GM19452 (cell line): ENCODE measurements around the gene EMID1.
"Not testable (repeated sequence)": the region's sequence is repeated elsewhere in the genome, so short reads cannot be mapped to it uniquely, and the experiment has no call there.

ENCODE experiments used
- ATAC-seq: cut with Tn5 transposase; IDR thresholded peaks from one replicate; pipeline ENCODE4 v1.9.1; 2021; ENCODE audit not compliant: unreplicated experiment

Gene EMID1

GRCh38 chr22:29208879-29209623 is 3.4 kb downstream of the EMID1 start:
- ATAC-seq, result no peak

DNA sequence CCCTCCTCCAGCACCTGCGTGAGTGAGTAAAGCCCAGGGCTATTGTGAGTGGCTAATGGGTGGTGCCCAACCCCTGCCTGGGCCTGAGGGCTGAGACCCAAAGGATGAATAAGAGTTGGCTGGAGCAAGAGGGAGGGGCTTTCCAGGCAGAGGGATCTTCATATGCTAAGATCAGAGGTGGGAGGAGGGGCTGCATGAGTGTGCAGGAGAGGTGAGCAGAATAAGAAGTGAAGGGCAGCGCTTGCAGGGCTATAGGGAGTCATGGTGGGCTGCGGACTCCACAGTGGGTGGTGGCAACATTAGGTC is 3.9 kb downstream of the EMID1 start:
- ATAC-seq, result no peak

- no peak for ATAC-seq
Measured at GRCh38 chr22:29211066-29211465, 5.4 kb downstream of the EMID1 start.

- ATAC-seq, result no peak
Measured at GRCh38 chr22:29211466-29211865, 5.8 kb downstream of the EMID1 start.

GRCh38 chr22:29212743-29213142 is 7.0 kb downstream of the EMID1 start:
- no peak for ATAC-seq

- ATAC-seq, result no peak
Measured at GRCh38 chr22:29213493-29213892, 7.8 kb downstream of the EMID1 start.

DNA sequence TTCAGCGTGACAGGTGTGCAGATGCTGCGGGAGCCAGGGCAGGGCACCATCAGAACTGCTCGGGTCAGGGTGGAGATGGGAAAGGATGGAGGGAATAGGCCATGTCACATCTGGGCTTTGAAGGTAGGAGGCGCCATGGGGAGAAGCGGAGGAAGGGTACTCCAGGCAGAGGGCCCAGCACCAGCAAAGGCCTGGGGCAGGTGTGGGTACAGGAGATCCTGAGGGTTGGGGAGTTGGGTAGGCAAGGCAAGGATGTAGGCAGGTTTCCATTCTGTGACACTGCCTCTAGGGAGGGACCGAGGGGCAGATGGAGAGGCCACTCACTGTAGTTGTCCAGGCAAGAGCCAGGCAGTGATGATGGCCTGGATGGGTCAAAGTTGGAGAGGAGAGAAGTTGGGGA is 8.5 kb downstream of the EMID1 start:
- no peak for ATAC-seq

- ATAC-seq, result no peak
Measured at GRCh38 chr22:29215012-29215860, 9.5 kb downstream of the EMID1 start.

DNA sequence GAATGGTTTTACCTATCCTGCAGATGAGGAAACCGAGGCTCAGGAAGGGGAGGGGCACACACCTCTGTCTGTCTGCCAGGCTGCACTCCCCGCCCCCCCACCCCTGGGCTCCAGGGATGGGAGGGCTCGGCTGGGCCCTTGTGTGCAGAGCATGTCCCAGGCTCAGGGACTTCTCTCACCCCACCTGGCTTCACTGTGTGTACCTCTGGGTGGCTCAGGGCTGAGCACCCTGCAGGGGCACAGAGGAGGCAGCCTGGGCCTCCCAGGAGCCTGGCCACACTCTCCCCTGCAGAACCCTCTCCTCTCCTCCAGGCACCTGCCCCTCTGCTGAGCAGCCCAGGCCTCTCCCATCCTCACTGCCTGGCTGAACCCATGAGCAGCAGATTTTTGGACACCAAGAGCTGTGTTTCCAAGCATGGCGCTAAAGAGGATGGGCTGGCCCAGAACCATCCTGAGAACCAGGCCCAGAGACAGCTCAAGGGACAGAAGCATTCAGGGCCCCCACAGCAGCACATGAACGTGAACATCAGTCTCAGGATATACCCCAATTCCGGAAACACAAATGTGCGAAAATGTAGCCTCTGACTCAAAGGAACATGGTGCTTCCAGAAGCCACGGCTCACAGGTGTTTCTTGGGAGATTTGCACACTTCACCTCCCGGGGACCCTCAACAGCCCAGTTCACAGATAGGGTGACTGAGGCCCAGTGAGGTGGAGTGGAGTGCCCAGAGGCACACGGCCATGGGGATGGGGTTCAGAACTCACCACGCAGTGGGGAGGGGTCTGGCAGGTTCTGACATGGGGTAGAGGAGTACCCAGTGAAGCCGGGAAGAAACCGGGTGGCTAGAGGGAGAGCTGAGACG is 10.5 kb downstream of the EMID1 start:
- ATAC-seq, result no peak

- no peak for ATAC-seq
Measured at GRCh38 chr22:29216873-29217666, 11.4 kb downstream of the EMID1 start.

DNA sequence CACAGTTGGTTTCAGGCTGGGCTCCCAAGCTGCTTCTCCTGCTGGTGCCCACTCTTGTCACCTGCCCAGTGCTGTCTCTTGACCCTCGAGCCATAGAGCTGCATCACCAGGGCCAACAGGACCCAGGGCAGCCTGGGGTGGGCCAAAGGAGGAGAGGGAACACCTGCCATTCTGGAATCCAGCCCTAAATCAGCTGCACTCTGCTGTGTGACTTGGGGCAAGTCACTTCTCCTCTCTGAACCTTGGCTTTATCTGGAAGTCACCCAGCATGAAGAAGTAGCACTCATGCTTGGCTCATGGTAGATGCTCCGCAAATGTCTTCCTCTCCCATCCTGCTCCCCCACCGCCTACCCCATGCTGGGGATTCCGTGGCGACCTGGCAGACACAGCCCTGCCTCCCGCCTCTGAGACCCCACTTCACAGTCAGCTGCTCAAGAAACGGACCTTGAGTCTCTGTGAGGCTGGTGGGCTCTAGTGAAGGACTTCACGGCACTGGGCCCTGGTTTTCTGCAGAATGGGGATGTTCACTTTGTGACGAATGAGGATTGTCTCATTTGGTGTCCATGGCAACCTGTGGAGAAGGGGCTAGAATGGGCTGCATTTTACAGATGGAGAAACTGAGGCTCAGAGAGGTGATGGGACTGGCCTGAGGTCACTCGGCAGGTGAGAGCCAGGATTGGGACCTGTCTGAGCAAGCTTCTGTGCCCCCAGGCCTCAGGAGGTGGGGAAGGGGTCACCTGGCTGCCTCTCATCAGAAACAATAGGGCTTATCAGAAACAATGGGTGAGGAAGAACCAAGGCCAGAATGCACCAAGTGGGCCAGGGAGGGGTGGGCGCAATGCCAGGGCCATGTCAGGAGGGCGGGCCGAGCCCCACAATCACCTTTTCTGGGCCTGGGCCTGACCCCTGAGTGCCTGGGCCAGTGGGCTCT is 12.4 kb downstream of the EMID1 start:
- ATAC-seq, result no peak

- no peak for ATAC-seq
Measured at GRCh38 chr22:29218758-29219408, 13.2 kb downstream of the EMID1 start.

DNA sequence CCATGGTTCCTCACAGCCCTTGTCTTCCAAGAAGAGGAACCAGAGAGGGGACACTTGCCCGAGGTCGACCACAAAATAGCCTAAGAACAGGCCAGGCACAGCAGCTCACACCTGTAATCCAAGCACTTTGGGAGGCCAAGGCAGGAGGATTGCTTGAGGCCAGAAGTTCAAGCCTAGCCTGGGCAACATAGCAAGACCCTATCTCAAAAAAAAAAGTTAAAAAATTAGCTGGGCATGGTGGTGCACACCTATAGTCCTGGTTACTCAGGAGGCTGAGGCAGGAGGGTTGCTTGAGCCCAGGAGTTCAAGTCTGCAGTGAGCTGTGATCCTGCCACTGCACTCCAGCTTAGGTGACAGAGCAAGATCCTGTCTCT is 13.7 kb downstream of the EMID1 start:
- not testable (repeated sequence) for ATAC-seq

GRCh38 chr22:29219881-29220670 is 14.4 kb downstream of the EMID1 start:
- ATAC-seq, result no peak

GRCh38 chr22:29224121-29224858 is 18.6 kb downstream of the EMID1 start:
- ATAC-seq, result no peak

DNA sequence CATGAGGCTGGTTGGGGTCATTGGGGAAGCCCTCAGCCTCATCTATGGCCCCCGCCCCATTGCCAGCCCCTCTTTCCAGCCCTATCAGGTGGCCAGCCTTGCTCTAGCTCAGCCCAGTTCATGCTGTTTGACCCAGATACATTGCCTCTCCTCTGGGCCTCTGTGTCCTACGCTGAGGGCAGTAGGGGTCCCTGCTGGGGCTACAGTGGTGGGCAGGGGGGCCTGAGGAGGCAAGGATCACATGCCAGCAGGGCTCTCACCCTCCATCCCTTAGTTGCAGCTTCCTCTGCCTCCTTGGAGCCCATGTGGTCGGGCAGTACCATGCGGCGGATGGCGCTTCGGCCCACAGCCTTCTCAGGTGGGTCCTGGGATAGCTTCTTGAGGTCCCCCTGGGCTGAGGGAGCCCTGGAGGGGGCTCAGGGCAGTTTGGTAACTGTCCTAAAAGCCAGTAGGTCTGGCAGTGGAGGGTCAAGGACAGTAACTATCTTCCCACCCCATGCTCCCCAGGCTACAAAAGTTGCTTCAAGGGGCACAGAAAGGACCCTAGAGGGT is 19.2 kb downstream of the EMID1 start:
- no peak for ATAC-seq

DNA sequence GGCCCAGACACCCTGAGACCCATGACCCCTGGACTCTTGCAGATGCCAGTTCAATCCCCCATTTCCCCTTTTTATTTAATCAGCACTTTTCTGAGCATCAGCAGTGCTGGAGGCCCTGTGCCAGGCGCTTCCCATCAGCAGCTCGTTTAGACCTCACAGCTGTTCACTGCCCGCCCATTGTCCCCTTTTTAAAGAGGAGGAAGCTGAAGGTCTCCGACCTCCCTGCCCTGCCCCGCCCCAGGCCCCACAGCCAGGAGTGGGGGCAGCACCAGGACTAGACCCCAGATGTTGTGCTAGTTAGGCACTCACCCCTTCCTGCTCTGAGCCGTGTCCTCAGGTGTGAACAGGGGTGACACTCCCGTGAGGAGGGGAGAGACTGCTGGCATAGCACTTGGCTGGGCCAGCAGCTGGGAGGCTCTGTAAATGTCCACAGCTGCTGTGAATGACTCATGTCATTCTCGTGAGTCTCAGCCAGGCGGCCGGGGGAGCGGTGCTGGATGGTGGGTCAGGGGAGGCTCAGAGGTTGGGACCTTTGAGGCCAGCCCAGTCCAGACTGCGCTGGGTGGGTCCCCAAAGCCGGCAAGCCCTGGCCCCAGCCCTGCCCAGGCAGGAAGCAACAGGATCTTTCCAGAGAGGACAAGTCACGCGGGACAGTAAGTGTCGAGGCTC is 19.9 kb downstream of the EMID1 start:
- ATAC-seq, result no peak
